NB4 (cell line): ENCODE measurements around the gene AP4M1.

ENCODE experiments used
- DNase-seq: peaks from one replicate; pipeline ENCODE4 v3.0.0; 2010; ENCODE audit warnings: low read depth
- H3K4me3 ChIP-seq: one replicate; pipeline ENCODE4 v1.5.1; 2011; ENCODE audit warnings: mild to moderate bottlenecking, low read depth, low read length, moderate library complexity
- CTCF ChIP-seq: IDR thresholded peaks from one replicate; pipeline ENCODE4 v1.5.1; 2012; ENCODE audit warnings: low read depth, low read length
- MAX ChIP-seq: IDR thresholded peaks from 2 replicates; pipeline ENCODE4 v1.6.1; 2011; ENCODE audit warnings: low read depth, low read length
- MYC ChIP-seq: IDR thresholded peaks from 2 replicates; pipeline ENCODE4 v1.6.1; 2011; ENCODE audit warnings: low read depth, low read length
- POLR2A ChIP-seq: IDR thresholded peaks from 2 replicates; pipeline ENCODE4 v1.6.1; 2011; ENCODE audit warnings: mild to moderate bottlenecking; ENCODE audit not compliant: insufficient read length; ENCODE audit errors: extremely low read depth

Gene AP4M1

DNA sequence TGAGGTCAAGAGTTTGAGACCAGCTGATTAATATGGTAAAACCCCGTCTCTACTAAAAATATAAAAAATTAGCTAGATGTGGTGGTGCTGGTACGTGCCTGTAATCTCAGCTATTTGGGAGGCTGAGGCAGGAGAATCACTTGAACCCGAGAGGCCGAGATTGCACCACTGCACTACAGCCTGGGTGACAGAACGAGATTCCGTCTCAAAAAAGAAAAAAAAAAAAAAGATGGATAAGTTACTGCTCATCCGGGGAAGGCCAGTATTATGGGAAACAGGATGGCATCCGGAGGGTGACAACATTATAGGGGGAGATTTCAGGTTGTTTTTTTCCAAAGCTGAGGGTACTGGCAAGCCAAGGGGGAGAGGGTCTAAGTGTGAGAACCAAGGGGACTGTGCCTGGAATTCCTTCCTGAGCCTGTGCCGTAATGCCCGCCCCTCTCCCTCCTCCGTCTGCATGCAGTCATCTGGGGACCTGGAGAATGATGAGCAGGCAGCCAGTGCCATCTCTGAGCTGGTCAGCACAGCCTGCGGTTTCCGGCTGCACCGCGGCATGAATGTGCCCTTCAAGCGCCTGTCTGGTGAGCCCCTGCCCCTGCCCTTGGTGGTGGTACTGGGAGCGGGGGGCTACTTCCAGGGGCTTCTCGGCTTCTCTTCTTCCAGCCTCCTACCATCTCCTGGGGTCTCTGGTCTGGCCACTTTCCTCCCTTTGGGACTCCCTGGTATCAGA lies 51.7 kb downstream of the AP4M1 start:
- TF ChIP-seq MYC (no peak), CTCF (no peak), MAX (no peak), POLR2A (no peak)
- no peak for DNase-seq

DNA sequence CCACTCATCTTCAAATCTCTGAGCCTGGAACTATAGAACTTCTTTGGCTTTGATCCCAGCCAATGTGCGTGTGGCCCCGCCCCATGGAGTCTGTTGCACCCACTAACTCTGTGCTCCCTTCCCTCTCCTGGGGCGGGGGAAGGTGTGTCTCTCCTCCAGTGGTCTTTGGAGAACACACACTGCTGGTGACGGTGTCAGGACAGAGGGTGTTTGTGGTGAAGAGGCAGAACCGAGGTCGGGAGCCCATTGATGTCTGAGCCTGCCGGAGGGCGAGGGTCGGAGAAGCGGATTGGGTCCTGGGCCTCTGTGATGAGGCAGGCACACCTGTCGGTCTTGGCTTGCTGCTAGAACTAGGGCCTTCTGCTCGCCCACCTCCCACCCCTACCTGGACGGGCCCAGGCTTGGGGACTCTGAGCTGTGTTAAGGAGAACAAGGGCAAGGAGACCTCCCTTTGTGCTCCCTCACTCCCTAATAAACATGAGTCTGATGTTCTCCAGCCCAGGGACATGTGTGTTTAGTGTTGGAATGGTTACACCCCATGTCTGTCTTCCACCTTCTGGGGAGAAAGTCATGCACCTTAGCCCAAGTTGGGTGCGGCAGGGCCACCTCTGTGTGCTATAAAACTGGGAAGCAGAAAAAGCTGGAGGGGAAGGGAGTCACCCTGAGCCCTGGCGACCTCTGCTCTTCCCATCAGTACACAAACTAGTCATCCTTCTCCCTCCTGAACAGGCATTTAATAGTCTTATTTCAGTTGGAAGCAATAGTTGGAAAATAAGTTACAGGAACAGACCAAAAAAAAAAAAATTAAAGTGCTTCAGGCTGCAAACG lies 52.5 kb downstream of the AP4M1 start:
- DNase-seq: no peak
- H3K4me3 ChIP-seq: no peak overlapping the region
- no peak for TF ChIP-seq POLR2A
- TF ChIP-seq MAX: no peak
- TF ChIP-seq MYC: no peak
- no peak for TF ChIP-seq CTCF

More for the DNA sequence above, 51.7 kb downstream of the AP4M1 start:
- H3K4me3 ChIP-seq: no peak overlapping the region

GRCh38 chr7:100154651-100155491 lies 53.4 kb downstream of the AP4M1 start:
- no peak for DNase-seq
- TF ChIP-seq CTCF: no peak
- no peak for TF ChIP-seq MAX
- no peak for TF ChIP-seq MYC
- TF ChIP-seq POLR2A: no peak
- no peak overlapping the region for H3K4me3 ChIP-seq

GRCh38 chr7:100155553-100156317 lies 54.3 kb downstream of the AP4M1 start:
- no peak overlapping the region for H3K4me3 ChIP-seq
- DNase-seq: no peak
- no peak for TF ChIP-seq MYC
- no peak for TF ChIP-seq CTCF
- TF ChIP-seq MAX: no peak
- TF ChIP-seq POLR2A: no peak
